Omental fat pad (tissue), 4 donors: ENCODE results near the gene CEP72. TPM values are rescaled to one million over a fixed set of nuclear protein-coding genes. Genes with fewer than 3 reads are reported as not detected.
A peak's percentile ranks its signal among the peaks of the same experiment; 100 is the strongest.

Experiments
- ATAC-seq: fragments of 150-250 bp; one replicate; pipeline ENCODE4 v1.9.1; 2016; ENCODE audit warnings: mild to moderate bottlenecking, moderate library complexity; ENCODE audit not compliant: low FRiP score
- DNase-seq: peaks from one replicate; pipeline ENCODE4 v3.0.0-alpha.2; 2019; ENCODE audit warnings: low spot score
- total RNA-seq, 4 donors: library from RNA; depleted of rRNA; stranded (reverse); fragments of >200 nt; gene quantifications; one replicate each; pipeline ENCODE4 v1.1.0, GENCODE V29; 2016
- TF ChIP-seq, protein P1 (sequence below), 3 donors: fragments of 450-650 bp; IDR thresholded peaks; one replicate each; pipeline ENCODE4 v1.5.1; 2016 to 2017; ENCODE audit warnings: antibody characterized with exemption in 3 of 3, mild to moderate bottlenecking in 3 of 3, moderate library complexity in 2 of 3

Gene CEP72
- total RNA-seq, 4 donors from 2014 or later, result 1.1 to 2.0 (median 1.7) TPM

DNA sequence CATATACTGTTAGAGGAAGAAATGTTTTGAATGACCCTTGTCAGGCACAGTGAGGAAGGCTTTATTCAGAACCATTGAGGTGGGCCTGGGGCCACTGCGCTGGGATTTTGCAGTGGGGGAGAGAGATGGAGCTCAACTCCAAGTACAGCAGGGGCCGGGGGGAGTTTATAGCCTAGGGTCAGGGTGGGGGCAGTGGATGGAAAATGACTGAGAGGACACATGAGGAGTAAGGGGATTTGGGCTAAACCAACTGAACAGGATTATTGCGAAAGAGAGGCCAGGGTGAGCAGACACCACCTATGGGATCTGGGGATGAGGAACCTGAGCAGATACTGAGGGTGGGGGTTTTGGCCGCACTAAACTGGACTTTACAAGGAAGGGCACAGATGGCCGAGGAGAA is 6.3 kb downstream of the CEP72 start:
- TF ChIP-seq, protein P1, sequence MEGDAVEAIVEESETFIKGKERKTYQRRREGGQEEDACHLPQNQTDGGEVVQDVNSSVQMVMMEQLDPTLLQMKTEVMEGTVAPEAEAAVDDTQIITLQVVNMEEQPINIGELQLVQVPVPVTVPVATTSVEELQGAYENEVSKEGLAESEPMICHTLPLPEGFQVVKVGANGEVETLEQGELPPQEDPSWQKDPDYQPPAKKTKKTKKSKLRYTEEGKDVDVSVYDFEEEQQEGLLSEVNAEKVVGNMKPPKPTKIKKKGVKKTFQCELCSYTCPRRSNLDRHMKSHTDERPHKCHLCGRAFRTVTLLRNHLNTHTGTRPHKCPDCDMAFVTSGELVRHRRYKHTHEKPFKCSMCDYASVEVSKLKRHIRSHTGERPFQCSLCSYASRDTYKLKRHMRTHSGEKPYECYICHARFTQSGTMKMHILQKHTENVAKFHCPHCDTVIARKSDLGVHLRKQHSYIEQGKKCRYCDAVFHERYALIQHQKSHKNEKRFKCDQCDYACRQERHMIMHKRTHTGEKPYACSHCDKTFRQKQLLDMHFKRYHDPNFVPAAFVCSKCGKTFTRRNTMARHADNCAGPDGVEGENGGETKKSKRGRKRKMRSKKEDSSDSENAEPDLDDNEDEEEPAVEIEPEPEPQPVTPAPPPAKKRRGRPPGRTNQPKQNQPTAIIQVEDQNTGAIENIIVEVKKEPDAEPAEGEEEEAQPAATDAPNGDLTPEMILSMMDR (IDR thresholded peaks at IDR 0.05), result no peak
- no peak for ATAC-seq
- no peak for DNase-seq

DNA sequence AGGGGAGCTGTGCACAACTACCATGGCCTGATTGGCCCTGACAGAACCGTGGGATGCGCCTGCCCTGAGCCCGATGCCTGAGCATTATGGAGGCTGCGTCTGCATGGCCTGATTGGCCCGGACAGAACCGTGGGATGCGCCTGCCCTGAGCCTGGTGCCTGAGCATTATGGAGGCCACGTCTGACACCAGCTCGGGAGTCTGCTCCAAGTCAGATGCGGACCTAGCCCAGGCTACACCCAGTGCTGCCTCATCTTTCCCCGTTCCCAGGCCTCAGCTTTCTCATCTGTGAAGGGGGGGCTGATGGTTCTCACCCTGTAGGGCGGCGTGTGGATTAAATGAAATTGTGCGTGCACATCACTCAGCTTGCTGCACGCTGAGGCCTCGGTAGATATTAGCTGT is 7.3 kb downstream of the CEP72 start:
- TF ChIP-seq, protein P1 (IDR thresholded peaks at IDR 0.05), result no peak
- DNase-seq (no peak), ATAC-seq (no peak)

DNA sequence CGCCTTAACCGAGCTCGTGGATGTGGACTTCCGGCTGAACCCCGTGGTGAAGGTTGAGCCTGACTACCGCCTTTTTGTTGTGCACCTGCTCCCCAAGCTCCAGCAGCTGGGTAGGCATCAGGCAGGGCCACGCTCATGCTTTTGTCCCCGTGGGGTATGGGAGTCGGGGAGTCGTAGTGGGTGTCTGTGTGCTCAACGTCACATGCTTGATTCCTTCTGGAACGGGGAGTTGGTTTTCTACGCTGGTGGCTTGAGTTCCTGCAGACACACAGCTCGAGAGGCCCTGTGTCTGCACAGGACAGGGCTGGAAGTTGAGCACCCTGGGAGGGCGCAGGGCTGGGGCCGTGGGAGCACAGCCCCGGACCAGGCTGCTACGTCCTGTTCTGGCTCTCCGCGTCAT is 8.0 kb downstream of the CEP72 start:
- DNase-seq (no peak), ATAC-seq (no peak)
- TF ChIP-seq, protein P1 (IDR thresholded peaks at IDR 0.05), result no peak

DNA sequence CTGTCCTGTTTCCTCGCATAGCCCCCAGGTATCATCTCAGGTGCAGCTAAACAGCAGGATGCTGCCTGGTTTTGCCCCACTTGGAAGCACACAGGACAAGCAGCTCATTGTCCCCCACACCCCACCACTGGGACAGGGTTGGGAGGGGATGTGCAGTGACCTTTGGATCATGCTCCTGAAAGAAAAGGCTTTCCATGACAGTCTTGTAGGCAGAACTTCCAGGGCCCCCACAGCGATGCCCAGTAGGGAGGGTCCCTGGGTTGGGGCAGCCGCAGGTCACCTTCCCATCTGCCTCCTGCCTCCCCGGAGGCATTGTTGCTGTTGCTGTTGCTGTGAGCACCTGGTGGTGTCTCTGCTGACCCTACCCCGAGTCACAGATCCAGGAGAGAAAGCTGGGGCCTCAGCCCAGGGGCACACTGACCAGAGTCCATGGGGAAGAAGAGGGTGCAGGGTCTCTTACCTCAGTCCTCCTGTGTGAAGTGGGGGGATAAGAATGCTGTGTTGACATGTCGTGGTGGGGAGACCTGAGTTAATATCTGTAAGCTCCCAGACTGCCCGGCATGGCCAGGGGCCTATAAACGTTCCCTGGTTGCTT is 8.5 kb downstream of the CEP72 start:
- ATAC-seq (no peak), DNase-seq (peak; percentile 1)
- TF ChIP-seq, protein P1 (IDR thresholded peaks at IDR 0.05), result no peak

DNA sequence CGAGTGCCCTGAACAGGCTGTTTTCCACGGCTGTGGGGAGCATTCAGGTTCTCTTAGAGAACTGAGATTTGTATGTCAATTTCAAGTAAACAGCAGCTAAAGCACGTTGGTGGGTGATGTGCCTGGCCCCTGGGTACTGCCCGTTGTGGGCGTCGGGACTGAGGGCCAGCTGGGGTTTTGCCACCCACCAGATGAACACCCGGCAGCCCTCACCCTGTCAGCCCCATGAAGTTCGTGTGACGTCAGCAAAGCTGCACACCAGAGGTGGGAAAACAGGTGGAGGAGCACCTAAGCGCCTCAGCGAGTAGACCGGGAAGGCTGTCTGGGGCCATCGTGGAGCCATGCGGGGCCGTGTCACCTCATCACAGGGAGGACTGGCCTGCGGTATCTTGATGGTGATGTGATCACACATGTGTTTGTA is 9.2 kb downstream of the CEP72 start:
- no peak for ATAC-seq
- no peak for DNase-seq
- TF ChIP-seq, protein P1 (IDR thresholded peaks at IDR 0.05), result no peak

DNA sequence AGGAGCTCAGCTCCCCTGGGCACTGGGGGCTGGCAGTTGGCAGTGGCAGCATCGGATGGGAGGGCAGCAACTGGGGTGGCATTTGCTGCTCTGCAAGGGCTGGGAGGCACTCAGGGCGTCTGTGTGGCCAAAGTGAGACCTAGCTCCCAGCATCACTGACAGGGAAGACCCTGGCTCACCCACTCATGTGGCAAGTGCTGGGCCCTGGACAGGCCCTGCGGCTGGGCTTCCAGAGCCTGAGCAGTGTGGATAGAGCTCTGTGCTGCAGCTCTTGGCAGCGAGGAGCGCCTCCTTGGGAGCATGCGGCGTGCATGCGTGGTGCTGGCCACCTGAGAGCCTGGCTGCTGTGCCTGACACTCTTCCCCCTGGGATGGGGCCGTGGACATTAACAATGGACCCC is 10.2 kb downstream of the CEP72 start:
- DNase-seq, result no peak

More for the DNA sequence above, 10.2 kb downstream of the CEP72 start:
- TF ChIP-seq, protein P1 (IDR thresholded peaks at IDR 0.05), result no peak
- no peak for ATAC-seq
